ENCODE results near the gene CERK.

- no peak for TF ChIP-seq POLR2A (IDR thresholded peaks at IDR 0.05; ENCODE audit: low read length)
- TF ChIP-seq GATA1 (IDR thresholded peaks at IDR 0.05; ENCODE audit: low read depth, low read length) = no peak
Measured at GRCh38 chr22:46732513-46732912, 5.5 kb downstream of the CERK start.
